MCF 10A (cell line): ENCODE results near the gene ARSG. TPM values are rescaled to one million over a fixed set of nuclear protein-coding genes. Genes with fewer than 3 reads are reported as not detected.

Experiments used
- BruUV-seq: library from RNA; stranded (reverse); fragments of 400-500 nt; replicated peaks from 2 replicates; lab custom pipeline; 2021; lab: Mats Ljungman, UMichigan
- CTCF ChIA-PET: fragments of 300-600 bp; sonication (Branson Sonifier 250); formaldehyde crosslinking; extraction: SDS; loops from one replicate; lab custom pipeline; 2021; ENCODE audit warnings: antibody characterized with exemption, inconsistent platforms; lab: Yijun Ruan, JAX
- POLR2A ChIA-PET: fragments of 300-600, 350-650 bp; sonication (Branson Sonifier 250); formaldehyde crosslinking; extraction: SDS; loops from one replicate; lab custom pipeline; 2020; ENCODE audit warnings: antibody characterized with exemption, inconsistent platforms; lab: Yijun Ruan, JAX
- DNase-seq: peaks from one replicate; pipeline ENCODE4 v3.0.0-alpha.2; 2018; ENCODE audit not compliant: unreplicated experiment
- H3K27ac Mint-ChIP-seq: one replicate; pipeline ENCODE4 v1.8.0; 2022; ENCODE audit warnings: mild to moderate bottlenecking, low read depth, mixed read lengths; ENCODE audit not compliant: unreplicated experiment
- H3K27me3 Mint-ChIP-seq: one replicate; pipeline ENCODE4 v1.8.0; 2022; ENCODE audit warnings: mixed read lengths; ENCODE audit not compliant: insufficient read depth, unreplicated experiment
- H3K36me3 Mint-ChIP-seq: one replicate; pipeline ENCODE4 v1.8.0; 2022; ENCODE audit warnings: mild to moderate bottlenecking, moderate library complexity, mixed read lengths; ENCODE audit not compliant: insufficient read depth, unreplicated experiment
- H3K4me1 Mint-ChIP-seq: one replicate; pipeline ENCODE4 v1.8.0; 2022; ENCODE audit warnings: mixed read lengths; ENCODE audit not compliant: insufficient read depth, unreplicated experiment
- H3K4me3 Mint-ChIP-seq: one replicate; pipeline ENCODE4 v1.8.0; 2022; ENCODE audit warnings: mild to moderate bottlenecking, moderate library complexity, mixed read lengths; ENCODE audit not compliant: unreplicated experiment
- H3K9me3 Mint-ChIP-seq: one replicate; pipeline ENCODE4 v1.8.0; 2022; ENCODE audit warnings: mixed read lengths; ENCODE audit not compliant: unreplicated experiment
- intact Hi-C: fragments of 100-400 bp; cut with micrococcal nuclease; formaldehyde crosslinking; loops from 2 replicates; pipeline ENCODE4 v1.14.1; 2022
- total RNA-seq: library from RNA; stranded (reverse); gene quantifications from 2 replicates; pipeline ENCODE4 v1.2.3, GENCODE V29; 2022
- TF ChIP-seq, protein P1 (sequence below): fragments of 200-600 bp; IDR thresholded peaks from one replicate; pipeline ENCODE4 v1.8.0; 2022; ENCODE audit warnings: antibody characterized with exemption, mild to moderate bottlenecking; ENCODE audit not compliant: unreplicated experiment

The ARSG gene
- total RNA-seq, 1 experiment from 2014 or later, result 5.9 TPM

DNA sequence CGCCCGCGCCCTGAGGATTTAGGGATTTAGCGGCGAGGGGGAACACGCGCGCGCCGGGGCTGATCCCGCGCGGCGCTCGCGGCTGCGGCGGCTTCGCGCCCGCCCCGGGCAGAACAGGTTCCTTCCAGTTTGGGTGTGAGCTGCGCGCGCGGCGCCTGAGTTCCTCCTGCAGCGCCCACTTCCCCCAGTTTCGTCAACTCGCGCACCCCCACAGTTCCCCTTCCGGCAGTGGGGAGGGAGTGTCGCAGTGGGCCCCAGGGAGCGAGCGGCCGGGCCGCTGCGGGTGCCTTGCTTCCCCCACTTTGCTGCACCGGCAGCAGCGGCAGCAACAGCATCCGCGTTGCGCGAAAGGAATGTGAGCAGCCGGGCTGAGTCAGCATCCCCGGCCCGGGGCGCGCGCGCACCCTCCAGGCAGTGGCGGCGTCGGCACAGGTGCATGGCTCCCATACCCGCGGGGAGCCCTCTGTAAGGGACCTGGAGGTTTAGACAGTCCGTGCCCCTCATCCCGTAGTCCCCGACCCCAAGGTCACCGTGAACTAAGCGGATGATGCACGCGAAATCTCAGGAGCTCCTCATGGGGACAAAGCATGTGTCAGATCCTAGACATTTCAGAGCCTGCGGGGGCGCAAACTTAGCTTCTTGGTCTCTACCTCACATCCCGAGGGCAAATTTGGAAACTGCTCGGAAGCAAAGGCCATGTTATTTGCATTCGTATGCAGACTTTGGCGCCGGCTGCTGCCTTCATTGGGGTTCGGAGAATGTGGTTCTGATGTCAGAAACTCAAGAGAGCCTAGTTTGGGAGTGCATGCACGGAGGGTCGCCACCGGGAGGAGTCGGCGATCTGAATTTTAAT is 767 bp downstream of the ARSG start:
- POLR2A ChIA-PET, result interaction anchor here (0.7 to 2.6 kb wide), 4 partner anchors 44 to 167 kb away, joined by 3 to 14 read pairs (median 4); partner anchors contain the start of genes AMZ2 and WIPI1
- H3K27me3 Mint-ChIP-seq, result no peaks in the 10 kb centered on the region
- BruUV-seq, result no TSS peak
- H3K4me3 Mint-ChIP-seq, result peak overlapping the region; percentile 74
- intact Hi-C loops, result loop anchor here (1.0 to 5.0 kb wide), 4 partner anchors 90 to 171 kb away; no protein-coding TSS in a partner anchor
- TF ChIP-seq, protein P1, sequence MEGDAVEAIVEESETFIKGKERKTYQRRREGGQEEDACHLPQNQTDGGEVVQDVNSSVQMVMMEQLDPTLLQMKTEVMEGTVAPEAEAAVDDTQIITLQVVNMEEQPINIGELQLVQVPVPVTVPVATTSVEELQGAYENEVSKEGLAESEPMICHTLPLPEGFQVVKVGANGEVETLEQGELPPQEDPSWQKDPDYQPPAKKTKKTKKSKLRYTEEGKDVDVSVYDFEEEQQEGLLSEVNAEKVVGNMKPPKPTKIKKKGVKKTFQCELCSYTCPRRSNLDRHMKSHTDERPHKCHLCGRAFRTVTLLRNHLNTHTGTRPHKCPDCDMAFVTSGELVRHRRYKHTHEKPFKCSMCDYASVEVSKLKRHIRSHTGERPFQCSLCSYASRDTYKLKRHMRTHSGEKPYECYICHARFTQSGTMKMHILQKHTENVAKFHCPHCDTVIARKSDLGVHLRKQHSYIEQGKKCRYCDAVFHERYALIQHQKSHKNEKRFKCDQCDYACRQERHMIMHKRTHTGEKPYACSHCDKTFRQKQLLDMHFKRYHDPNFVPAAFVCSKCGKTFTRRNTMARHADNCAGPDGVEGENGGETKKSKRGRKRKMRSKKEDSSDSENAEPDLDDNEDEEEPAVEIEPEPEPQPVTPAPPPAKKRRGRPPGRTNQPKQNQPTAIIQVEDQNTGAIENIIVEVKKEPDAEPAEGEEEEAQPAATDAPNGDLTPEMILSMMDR, result no peak
- no peaks in the 10 kb centered on the region for H3K4me1 Mint-ChIP-seq
- H3K36me3 Mint-ChIP-seq, result no peaks in the 10 kb centered on the region
- CTCF ChIA-PET, result interaction anchor here (0.6 to 2.0 kb wide), 3 partner anchors 16 to 33 kb away, joined by 3 to 5 read pairs (median 3); no protein-coding TSS in a partner anchor
- no peaks in the 10 kb centered on the region for H3K9me3 Mint-ChIP-seq
- H3K27ac Mint-ChIP-seq, result no peak overlapping the region
- DNase-seq, result peak; percentile 73

DNA sequence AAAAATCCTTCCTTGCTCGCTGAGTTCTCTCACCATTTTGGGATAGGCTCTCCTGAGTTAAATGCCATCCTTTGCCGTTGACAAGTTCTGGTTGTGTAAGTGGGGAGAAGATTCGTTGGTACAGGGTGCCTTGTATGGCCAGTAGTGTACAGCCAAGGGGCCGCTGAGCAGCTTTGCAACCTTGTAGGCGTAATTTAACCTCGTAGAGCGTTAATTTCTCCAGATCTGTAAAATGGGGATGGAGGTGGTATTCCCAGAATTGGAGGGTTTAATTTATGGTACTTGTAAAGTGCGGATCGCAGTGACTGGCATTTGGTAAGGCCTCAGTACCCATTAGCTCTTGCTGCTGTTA is 1.4 kb downstream of the ARSG start:
- H3K9me3 Mint-ChIP-seq, result no peaks in the 10 kb centered on the region
- H3K36me3 Mint-ChIP-seq, result no peaks in the 10 kb centered on the region
- H3K4me3 Mint-ChIP-seq, result peak overlapping the region; percentile 74
- POLR2A ChIA-PET, result interaction anchor here (0.7 to 2.6 kb wide), 4 partner anchors 45 to 166 kb away, joined by 3 to 14 read pairs (median 4); partner anchors contain the start of genes AMZ2 and WIPI1
- no peak for DNase-seq
- CTCF ChIA-PET, result interaction anchor here (0.6 to 2.0 kb wide), 2 partner anchors 31 to 576 kb away, joined by 3 to 5 read pairs; no protein-coding TSS in a partner anchor
- no peaks in the 10 kb centered on the region for H3K27me3 Mint-ChIP-seq
- intact Hi-C loops, result loop anchor here (1.0 to 5.0 kb wide), 4 partner anchors 90 to 171 kb away; no protein-coding TSS in a partner anchor
- no peaks in the 10 kb centered on the region for H3K4me1 Mint-ChIP-seq
- TF ChIP-seq, protein P1, result no peak
- TSS peak; percentile 52 for BruUV-seq
- no peak overlapping the region for H3K27ac Mint-ChIP-seq

DNA sequence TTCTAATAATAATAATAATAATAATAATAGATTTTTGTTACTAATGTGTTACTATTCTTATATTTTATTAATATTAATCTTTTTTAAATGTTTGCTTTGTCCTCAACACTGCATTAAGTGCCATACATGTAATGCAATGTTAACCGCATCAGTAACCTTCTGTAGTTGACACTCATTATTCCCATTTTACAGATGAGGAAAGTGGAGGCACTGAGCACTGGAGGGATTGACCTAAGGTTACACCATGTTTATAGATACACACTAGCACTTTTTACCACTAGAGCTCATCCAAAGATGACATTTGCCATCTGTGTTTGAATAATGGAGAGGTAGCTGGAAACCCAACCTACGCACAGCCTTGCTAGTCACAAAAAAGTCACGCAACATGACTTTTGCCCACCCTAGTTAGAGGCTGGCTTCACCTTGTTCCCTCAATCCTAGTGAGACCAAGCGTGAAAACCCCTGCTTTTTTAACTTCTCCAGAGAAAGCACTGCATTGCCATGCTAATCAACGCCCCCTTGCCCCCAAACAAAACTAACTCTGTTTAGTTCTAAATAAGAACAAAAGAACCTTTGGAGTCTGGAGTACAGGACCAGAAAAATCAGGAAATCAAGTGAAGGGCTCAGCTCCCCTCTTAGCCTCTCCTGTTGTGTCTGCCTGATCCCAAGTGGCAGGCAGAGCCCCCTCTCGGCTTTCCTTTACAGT is 2.3 kb downstream of the ARSG start:
- ChIA-PET CTCF (interaction anchor here (0.9 to 2.0 kb wide), 3 partner anchors 31 to 170 kb away, joined by 3 to 5 read pairs (median 4); no protein-coding TSS in a partner anchor), POLR2A (no interaction called here)
- no peaks in the 10 kb centered on the region for H3K27me3 Mint-ChIP-seq
- no TSS peak for BruUV-seq
- no peaks in the 10 kb centered on the region for H3K9me3 Mint-ChIP-seq
- no peak overlapping the region for H3K4me3 Mint-ChIP-seq
- H3K27ac Mint-ChIP-seq, result no peak overlapping the region
- peaks cover 6% of the 10 kb centered on the region for H3K36me3 Mint-ChIP-seq
- intact Hi-C loops, result loop anchor here (5.0 kb wide), 1 partner anchor 89 kb away; no protein-coding TSS in a partner anchor
- DNase-seq, result no peak
- no peaks in the 10 kb centered on the region for H3K4me1 Mint-ChIP-seq
- TF ChIP-seq, protein P1, result no peak
